ENCODE measurements around the gene NGEF.

GRCh38 chr2:232993231-232993821 is 19.7 kb downstream of the NGEF start:
- TF ChIP-seq CTCF (IDR thresholded peaks at IDR 0.05): no peak
- TF ChIP-seq POLR2A (IDR thresholded peaks at IDR 0.05): no peak
- TF ChIP-seq POLR2AphosphoS5 (IDR thresholded peaks at IDR 0.05): no peak
- TF ChIP-seq EP300 (IDR thresholded peaks at IDR 0.05): no peak
